ENCODE measurements around the gene ZNF746. TPM values are rescaled to one million over a fixed set of nuclear protein-coding genes. Genes with fewer than 3 reads are reported as not detected.
"Not testable (repeated sequence)": the region's sequence is repeated elsewhere in the genome, so short reads cannot be mapped to it uniquely, and the experiment has no call there.

ZNF746 gene
- total RNA-seq, 1 experiment from 2014 or later: 19.4 TPM

DNA sequence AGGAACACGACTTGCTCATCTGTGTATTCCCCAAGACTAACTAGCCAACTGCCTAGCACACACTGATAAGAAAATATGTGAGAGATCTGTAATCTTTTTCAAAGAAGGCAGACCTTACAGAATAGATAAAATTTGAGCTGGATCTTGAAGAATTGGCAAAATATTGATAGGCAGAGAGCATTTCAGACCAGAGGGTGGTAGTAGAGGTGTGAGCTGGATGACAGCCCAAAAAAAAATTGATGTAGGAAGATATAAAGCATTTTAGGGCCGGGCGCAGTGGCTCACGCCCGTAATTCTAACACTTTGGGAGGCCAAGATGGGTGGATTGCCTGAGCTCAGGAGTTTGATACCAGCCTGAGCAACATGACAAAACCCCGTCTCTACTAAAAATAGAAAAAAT is 1.2 kb upstream of the ZNF746 start:
- peaks cover 1% of the 10 kb centered on the region; the same call in 1 of the 2 replicates for H3K36me3 ChIP-seq (replicated peaks; ENCODE audit: control insufficient read depth, insufficient read depth, low read length)
- peaks cover 4% of the 10 kb centered on the region; the same call in 1 of the 2 replicates for H3K27me3 ChIP-seq (ENCODE audit: control insufficient read depth, insufficient read depth, low read length)
- H3K4me3 ChIP-seq (ENCODE audit: insufficient read depth, low read depth, low read length): no peak overlapping the region
- DNase-seq: no peak

DNA sequence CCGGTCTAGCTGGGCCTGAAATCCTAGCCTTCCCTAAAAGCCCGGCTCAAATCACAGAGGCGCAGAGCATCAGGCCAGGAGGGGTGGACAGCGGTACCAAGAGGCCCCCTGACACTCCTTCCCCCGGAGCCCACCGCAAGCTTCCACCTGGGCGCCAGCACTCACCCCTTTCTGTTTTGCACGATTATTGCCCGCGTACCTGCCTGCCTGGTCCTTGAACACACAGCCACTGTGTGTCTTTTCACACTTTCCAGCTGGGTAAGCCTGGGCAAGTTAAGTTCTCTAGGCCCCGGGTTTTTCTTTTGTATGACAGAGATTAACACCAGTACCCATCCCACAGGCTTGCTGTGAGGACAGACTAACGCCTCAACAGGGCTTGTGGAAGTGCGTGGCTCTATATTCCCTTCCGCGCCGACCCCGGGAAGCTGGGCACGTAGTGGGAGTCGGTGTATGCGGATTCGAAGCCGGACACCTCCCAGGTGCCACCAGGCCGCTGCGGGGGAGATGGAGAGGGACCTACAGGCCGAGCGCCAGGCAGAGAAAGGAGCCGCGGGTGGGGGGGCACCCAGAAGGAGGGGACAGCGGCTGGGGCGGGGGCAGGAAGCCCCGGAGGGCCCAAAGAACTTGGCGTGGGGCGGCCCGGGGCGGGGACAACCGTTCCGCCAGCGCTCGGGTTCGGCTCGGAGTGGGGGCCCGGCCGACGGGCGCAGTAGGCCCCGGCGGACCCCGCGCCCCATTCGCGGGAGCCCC is 792 bp downstream of the ZNF746 start:
- H3K36me3 ChIP-seq (replicated peaks; ENCODE audit: control insufficient read depth, insufficient read depth, low read length): peaks cover 12% of the 10 kb centered on the region
- peak; percentile 73 for DNase-seq
- peaks cover 4% of the 10 kb centered on the region; the same call in 1 of the 2 replicates for H3K27me3 ChIP-seq (ENCODE audit: control insufficient read depth, insufficient read depth, low read length)
- H3K4me3 ChIP-seq (ENCODE audit: insufficient read depth, low read depth, low read length): peak overlapping the region; percentile 56

DNA sequence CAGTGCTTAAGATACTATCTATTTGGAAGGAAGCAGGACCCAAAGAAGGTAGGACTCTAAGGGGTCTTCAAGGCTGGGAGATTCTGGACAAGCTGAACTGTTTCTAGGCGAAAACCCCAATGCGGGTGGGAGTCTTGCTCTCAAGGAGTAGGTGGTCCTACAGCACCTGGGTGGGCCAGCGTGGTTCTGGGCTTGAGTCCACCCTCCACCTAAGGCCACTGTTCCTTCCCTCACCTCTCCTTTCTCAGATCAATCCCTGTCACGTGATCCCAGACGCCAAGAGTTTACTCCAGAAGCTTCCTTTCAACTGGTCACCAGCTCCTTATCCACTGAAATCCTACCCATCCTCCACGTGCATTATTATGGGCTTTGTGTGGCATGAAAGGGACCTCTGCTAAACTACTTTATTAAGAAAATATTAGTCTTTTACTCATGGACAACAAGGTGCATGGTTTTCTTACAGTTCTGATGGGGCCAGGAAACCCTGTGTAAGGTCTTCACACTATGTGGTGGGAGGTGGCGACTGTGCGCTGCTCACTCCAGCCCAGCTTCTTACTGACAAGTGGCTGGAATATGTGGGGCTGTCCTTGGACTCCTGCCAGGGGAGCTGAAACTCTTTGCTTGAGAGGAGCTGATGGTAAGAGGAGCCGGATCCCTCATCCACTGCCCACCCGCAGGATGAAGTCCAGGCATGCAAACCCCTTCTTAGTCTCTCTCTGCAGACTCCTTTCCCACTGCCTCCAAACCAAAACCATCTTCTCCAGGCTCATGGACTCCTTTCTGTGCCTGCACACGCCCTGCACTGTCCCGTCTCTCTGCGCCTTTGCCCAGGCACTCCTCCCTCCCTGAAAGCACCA is 1.6 kb downstream of the ZNF746 start:
- Histone ChIP-seq H3K36me3 (replicated peaks; ENCODE audit: control insufficient read depth, insufficient read depth, low read length) (peaks cover 13% of the 10 kb centered on the region), H3K27me3 (ENCODE audit: control insufficient read depth, insufficient read depth, low read length) (peaks cover 4% of the 10 kb centered on the region; the same call in 1 of the 2 replicates), H3K4me3 (ENCODE audit: insufficient read depth, low read depth, low read length) (no peak overlapping the region; the same call in 1 of the 2 replicates)
- no peak for DNase-seq

DNA sequence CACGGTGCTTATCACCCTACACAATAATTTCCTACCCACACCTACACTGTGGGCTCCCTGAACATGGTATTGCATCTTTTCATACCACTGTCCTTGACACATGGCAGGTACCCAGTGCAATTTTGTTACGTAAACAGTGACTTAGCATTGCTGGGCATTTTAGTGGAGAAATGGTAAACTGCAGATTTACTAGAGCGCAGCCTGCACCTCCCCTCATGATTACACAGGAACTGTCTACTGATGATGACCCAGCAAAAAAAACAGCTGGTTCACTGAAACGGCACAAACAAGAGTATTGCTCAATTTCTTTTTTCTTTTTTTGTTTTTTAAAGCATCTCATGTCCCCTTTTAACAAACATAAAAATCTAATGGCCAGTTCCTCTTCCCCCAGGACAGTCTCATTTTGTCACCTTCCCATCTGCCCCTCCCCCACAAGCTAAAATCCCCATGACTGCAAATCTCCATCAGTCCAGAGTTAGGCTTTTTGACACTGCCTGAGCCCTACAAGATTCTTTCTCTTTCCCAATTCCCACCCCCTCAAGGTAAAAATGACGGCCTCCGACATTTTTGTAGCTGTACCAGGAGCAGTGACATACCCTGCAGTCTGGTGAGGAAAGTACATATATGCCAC is 2.8 kb downstream of the ZNF746 start:
- DNase-seq: no peak
- H3K27me3 ChIP-seq (ENCODE audit: control insufficient read depth, insufficient read depth, low read length): 0 out of 2 replicates have a peak, but pooled peaks cover 3% of the 10 kb centered on the region
- H3K36me3 ChIP-seq (replicated peaks; ENCODE audit: control insufficient read depth, insufficient read depth, low read length): peaks cover 14% of the 10 kb centered on the region
- no peak overlapping the region for H3K4me3 ChIP-seq (ENCODE audit: insufficient read depth, low read depth, low read length)

DNA sequence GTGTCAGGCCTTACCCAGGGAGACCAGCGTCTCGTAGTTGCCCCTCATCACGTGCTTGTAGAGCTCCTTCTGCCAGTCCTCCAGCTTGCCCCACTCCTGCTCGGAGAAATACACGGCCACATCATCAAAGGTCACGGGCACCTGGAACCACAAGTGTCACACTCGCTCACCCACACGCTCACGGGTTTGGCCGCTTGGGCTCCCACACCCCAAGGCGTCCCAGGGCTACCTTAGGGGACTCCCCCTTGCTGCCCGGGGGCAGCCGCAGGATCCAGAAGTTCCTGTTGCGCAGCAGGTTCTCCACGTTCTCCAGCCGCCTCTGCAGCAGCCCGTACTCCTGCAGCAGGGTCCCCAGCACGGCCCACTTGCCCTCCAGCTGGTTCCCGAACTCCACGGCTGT is 3.6 kb downstream of the ZNF746 start:
- DNase-seq; H3K4me3 ChIP-seq (ENCODE audit: insufficient read depth, low read depth, low read length); H3K27me3 ChIP-seq (ENCODE audit: control insufficient read depth, insufficient read depth, low read length): not testable (repeated sequence)
- H3K36me3 ChIP-seq (replicated peaks; ENCODE audit: control insufficient read depth, insufficient read depth, low read length): peaks cover 16% of the 10 kb centered on the region

DNA sequence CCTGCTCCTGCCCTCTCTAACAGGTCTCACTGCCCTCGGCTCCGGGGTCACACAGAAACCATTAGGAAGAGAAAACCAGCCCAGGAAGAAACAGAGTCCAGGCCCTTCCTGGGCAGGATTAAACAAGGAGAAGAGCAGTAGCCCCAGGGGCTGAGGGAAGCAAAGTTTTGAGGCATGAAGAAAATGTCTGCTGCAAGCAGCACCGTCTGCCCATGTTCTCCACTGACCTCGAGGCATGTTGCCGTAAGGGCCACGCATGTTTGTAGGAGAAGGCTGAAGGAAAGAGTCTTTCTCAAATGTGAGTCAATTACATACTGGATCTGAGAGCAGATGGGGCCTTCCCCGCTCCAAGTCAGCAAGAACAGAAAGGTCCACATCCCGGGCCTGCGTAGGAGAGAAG is 4.2 kb downstream of the ZNF746 start:
- DNase-seq: no peak
- H3K27me3 ChIP-seq (ENCODE audit: control insufficient read depth, insufficient read depth, low read length): 0 out of 2 replicates have a peak, but pooled peaks cover under 1% of the 10 kb centered on the region
- H3K36me3 ChIP-seq (replicated peaks; ENCODE audit: control insufficient read depth, insufficient read depth, low read length): peaks cover 16% of the 10 kb centered on the region
- no peak overlapping the region for H3K4me3 ChIP-seq (ENCODE audit: insufficient read depth, low read depth, low read length)

DNA sequence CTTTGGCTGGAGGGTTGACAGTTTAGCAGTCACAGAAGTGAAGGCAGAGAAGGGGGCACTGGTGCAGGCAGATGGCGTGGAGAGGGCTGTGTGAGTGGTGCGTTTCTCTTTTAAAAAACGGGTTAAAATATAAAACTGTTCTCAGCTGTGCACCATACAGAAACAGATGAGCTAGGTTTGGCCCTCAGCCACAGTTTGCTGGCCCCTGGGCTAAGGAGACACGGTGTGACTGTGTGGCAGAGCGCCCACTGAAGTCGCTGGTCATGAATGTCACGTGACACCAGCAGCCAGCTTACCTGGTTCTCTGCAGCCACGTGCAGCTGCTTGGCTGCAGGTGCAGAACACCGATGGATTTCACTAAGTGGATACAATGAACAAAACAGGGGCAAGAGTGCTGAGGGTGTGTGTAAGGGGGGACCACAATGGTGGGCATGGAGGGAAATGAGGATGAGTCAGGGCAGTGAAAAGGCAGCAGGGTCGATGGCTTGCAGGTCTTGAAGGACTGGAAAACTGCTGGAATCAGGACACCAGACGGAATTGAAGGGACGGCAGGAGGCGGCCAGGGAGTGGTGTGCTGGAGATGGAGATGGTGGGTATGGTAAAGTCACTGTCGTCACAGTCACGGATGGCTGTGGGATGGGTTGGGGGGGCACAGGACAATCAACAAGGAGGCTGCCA is 7.4 kb downstream of the ZNF746 start:
- Histone ChIP-seq H3K27me3 (ENCODE audit: control insufficient read depth, insufficient read depth, low read length) (no peaks in the 10 kb centered on the region), H3K36me3 (replicated peaks; ENCODE audit: control insufficient read depth, insufficient read depth, low read length) (peaks cover 20% of the 10 kb centered on the region), H3K4me3 (ENCODE audit: insufficient read depth, low read depth, low read length) (no peak overlapping the region)
- no peak for DNase-seq

DNA sequence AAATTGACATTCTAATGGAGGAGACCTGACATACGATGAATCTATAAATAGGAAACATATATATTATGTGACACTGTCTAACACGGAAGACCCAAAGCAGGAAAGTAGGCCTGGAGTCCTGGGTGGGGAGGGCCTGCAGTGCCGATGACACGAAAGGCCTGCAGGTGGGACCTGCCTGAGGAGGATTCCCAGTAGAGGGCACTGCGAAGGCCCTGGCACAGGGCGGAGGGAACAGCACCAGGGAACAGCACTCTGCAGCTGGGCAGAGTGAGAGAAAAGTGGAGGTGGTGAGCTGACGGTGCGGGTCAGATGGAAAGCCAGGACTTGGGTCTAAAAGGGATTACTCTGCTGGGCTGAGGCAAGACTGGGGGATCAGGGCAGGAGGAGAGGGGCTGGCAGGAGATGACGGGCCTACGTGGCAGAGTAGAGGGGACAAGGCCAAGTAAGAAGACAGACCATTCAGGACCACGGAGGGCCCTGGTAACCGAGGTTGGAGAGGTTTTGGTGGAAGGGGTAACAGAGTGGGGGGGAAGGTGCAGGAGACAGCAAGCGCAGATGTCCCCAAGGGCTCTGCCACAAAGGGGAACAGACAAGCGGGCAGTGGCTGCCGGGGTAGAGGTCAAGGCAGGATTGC is 8.1 kb downstream of the ZNF746 start:
- Histone ChIP-seq H3K36me3 (replicated peaks; ENCODE audit: control insufficient read depth, insufficient read depth, low read length) (peaks cover 21% of the 10 kb centered on the region), H3K4me3 (ENCODE audit: insufficient read depth, low read depth, low read length) (no peak overlapping the region), H3K27me3 (ENCODE audit: control insufficient read depth, insufficient read depth, low read length) (no peaks in the 10 kb centered on the region)
- DNase-seq: peak; percentile 74

DNA sequence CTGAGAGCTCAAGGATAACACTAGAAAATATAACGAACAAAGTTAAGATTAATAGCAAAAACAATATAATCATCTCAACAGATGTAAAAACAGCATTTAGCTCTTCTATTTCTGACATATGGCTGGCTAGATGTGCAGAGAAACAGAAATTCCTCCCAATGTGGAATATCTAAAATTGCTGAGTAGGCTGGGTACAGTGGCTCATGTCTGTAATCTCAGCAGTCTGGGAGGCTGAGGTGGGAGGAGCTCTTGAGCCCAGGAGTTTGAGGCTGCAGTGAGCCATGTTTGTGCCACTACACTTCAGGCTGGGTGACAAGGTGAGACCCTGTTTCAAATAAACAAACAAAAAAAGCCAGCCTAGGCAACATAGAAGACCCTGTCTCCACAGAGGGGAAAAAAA is 18.0 kb downstream of the ZNF746 start:
- Histone ChIP-seq H3K4me3 (ENCODE audit: insufficient read depth, low read depth, low read length) (no peak overlapping the region), H3K27me3 (ENCODE audit: control insufficient read depth, insufficient read depth, low read length) (no peaks in the 10 kb centered on the region), H3K36me3 (replicated peaks; ENCODE audit: control insufficient read depth, insufficient read depth, low read length) (peaks cover 4% of the 10 kb centered on the region)
- DNase-seq: no peak

DNA sequence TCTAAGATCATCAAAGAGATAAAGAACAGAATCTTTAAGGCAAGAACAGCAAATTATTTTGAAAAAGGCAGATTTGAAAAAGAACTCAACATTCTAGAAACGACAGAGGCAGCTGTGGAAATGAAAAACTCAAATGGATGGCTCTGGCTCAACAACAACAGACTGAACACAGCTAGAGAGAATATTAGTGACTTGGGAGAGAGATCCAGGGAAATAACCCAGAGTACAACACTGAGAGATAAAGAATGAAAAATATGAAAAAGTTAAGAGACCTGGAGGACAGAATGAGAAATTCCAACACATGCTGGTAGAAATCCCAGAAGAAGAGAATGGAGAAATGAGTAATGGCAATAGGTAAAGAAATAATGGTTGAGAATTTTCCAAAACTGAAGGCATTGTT is 18.9 kb downstream of the ZNF746 start:
- no peak for DNase-seq
- Histone ChIP-seq H3K4me3 (ENCODE audit: insufficient read depth, low read depth, low read length) (no peak overlapping the region), H3K27me3 (ENCODE audit: control insufficient read depth, insufficient read depth, low read length) (no peaks in the 10 kb centered on the region), H3K36me3 (replicated peaks; ENCODE audit: control insufficient read depth, insufficient read depth, low read length) (peaks cover 4% of the 10 kb centered on the region)

DNA sequence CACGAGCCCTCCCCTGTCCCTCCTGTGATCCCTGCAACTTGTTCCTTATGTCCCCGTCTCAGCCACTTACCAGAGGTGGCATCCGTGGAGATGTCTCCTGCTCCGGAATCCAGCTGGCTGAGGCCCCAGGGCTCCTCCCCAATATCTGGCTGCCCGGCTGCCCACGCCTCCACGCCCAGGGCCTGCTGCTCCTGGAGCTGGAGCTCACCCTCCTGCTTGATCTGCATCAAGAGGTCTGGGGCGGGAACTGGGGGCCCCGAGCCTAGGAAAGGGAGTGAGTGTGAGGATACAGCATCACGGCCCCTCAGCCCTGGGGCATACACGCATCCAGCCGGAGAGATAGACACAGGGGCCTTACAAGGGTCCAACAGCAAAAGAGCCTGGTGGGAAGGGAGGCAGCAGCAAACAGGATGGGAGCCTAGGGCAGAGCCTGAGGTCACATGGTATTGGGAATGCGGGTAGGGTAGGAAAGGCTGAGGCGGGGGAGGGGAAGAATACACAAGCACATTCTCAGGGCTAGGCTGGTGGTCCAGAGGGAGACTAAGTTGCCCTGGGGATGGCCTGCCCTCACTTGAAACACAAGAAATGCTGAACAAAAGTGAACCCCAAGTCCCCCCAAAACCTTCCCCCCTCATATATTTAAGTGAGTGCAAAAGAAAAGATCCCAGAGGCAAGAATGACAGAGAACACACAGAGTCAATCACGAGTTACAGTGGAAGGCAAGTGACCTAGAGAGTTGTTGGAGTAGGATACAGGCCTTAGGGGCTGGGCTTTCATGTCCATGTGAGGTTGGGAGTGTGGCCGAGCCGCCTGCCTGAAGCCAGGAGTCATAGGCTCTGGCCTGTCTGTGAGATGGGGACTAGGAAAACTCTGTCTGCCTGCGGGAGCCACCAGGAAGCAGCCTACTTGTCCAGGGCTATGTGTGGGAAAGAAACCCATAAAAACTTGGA is 19.8 kb downstream of the ZNF746 start:
- Histone ChIP-seq H3K36me3 (replicated peaks; ENCODE audit: control insufficient read depth, insufficient read depth, low read length) (peaks cover 5% of the 10 kb centered on the region), H3K4me3 (ENCODE audit: insufficient read depth, low read depth, low read length) (no peak overlapping the region), H3K27me3 (ENCODE audit: control insufficient read depth, insufficient read depth, low read length) (no peaks in the 10 kb centered on the region)
- peak; percentile 83 for DNase-seq

DNA sequence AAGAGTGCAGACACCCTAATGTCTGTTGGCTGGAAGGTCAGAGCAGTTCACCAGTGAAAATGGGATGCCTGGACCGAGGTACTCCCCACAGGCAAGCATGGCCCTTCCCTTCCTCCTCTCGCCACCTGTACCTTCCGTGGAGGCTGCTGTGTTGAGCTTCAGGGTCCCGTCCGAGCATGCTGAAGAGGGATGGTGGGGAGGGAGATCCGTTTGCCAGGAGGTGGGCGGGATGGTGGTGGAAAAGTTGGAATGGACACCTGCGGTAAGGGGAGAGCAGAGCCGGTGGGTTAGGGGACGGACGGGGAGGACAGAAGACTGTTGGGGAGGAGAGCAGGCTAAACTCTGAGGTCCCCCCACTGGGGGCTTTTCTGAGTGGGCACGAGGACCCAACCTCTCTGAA is 20.8 kb downstream of the ZNF746 start:
- H3K27me3 ChIP-seq (ENCODE audit: control insufficient read depth, insufficient read depth, low read length): no peaks in the 10 kb centered on the region
- peaks cover 5% of the 10 kb centered on the region for H3K36me3 ChIP-seq (replicated peaks; ENCODE audit: control insufficient read depth, insufficient read depth, low read length)
- no peak overlapping the region for H3K4me3 ChIP-seq (ENCODE audit: insufficient read depth, low read depth, low read length)
- no peak for DNase-seq

All from H7 (cell line).